GM23248 (cell line): ENCODE results near the gene SPINT2.

ENCODE experiments used
- EZH2 ChIP-seq: fragments of 200-600 bp; sonication (generic); IDR thresholded peaks from 2 replicates; pipeline ENCODE4 v1.6.1; 2018; ENCODE audit warnings: antibody characterized with exemption, mild to moderate bottlenecking; ENCODE audit not compliant: insufficient read depth, poor library complexity, severe bottlenecking
- EZH2phosphoT487 ChIP-seq: fragments of 200-600 bp; sonication (generic); IDR thresholded peaks from 2 replicates; pipeline ENCODE4 v1.6.1; 2018; ENCODE audit warnings: antibody characterized with exemption, moderate library complexity, mild to moderate bottlenecking, low read depth; ENCODE audit not compliant: insufficient read depth

DNA sequence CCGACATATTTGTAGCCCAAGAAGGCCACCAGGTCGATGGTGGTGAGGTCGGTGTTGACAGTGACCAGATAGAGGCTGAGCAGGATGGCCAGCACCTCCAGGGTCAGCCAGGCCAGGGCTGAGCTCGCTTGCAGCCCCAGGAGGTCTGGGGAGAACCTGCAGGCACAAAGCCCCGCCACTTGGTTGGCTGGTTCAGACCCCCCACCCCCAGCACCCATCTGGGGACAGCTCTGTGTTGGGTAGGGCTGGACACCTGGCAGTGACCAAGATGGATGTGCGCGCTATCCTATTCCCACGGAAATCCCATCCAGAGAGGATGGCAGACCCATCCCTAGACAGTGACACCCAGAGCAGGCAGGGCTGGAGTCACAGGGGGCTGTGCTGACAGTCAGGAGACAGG lies 43.2 kb downstream of the SPINT2 start:
- TF ChIP-seq EZH2phosphoT487, result no peak
- no peak for TF ChIP-seq EZH2
